ENCODE measurements around the gene SNCA.

SNCA gene

DNA sequence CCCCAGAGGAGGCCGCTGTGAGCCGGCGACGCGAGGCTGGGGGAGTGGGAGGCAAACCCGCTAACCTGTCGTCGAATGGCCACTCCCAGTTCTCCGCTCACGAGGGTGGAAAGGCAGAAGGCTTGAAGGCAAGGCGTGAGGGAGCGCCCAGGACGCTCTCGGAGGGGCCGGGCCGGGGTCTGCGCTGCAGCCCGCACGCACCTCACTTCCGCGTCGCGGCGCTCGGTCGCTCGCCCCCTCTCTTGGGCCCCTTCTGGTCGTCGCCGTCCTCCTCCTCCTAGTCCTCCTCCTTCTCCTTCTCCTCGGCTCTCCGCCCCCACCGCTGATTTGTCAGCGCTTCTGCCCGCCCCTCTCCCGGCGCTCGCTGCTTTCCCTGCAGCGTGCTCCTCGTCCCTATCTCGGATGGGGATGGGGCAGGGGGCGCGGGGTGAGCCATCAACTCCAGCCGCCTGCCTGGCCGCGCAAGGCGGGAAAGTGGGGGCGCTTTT, at the start of gene SNCA:
TSS of gene SNCA (minus strand) at position 265 of the 488 bp plus-strand sequence. CDS start 1,494 bp downstream, outside the sequence.
- no peaks in the 10 kb centered on the region for H3K36me3 ChIP-seq (ENCODE audit: control insufficient read depth in 5 of 5, insufficient read depth in 5 of 5, low read length in 5 of 5)
- peaks cover 9 to 30% (median 26%) of the 10 kb centered on the region in 5 donors for H3K27me3 ChIP-seq (ENCODE audit: control insufficient read depth in 5 of 5, insufficient read depth in 4 of 5, low read length in 5 of 5)
- H3K9ac ChIP-seq (ENCODE audit: low read length in 5 of 5) = peak within 1 kb of the TSS in 4 of 5 donors; percentile 33 to 55 (median 36)
- peaks cover 0 to 23% (median 17%) of the 10 kb centered on the region in 5 donors for H3K4me1 ChIP-seq (ENCODE audit: control insufficient read depth in 5 of 5, insufficient read depth in 5 of 5, low read length in 5 of 5)
- H3K9me3 ChIP-seq (ENCODE audit: control insufficient read depth in 5 of 5, low read length in 5 of 5) = no peaks in the 10 kb centered on the region
- peak within 1 kb of the TSS; percentile 64 to 74 (median 70) for H3K4me3 ChIP-seq (ENCODE audit: low read depth in 1 of 5, low read length in 5 of 5)
- no peak within 1 kb of the TSS for H3K27ac ChIP-seq (ENCODE audit: low read depth, low read length)

DNA sequence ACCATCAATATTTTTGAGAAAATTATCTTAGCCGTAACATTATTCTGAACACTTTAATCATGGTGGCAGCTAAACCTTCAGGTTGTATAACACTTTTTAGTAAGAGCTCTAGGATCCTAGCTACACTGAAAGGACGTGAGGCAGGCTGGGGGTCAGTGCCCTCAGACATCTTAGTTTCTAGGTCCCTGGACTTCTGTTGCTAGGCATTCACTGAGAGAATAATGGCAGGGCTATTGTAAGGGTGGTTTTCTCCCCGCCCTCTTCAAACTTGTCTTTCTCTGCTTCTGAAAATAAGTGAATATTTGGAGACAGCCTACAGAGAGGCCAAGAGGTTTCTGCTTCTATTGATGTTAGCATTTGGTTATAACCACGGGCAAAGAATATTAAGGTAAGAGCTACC, 42.3 kb upstream of the SNCA start:
- H3K9ac ChIP-seq (ENCODE audit: low read length in 5 of 5) = no peak overlapping the region

DNA sequence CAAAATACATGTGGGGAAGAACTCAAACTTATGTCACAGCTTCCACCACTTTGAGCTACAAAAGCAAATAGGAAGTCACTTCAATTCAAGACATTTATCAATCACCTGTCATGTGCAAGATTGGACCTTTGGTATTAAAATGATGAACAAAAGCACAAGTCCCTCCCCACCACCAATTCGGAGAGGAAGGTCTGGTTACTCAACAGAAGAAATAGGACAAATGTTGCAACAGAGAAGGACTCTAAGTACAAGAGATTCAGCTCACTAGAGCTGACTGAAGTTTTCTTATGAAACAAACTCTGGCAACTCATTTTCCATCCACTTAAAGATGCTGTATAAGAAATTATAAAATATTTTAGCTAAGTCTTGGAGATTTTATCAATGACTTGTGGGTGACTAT, 41.6 kb upstream of the SNCA start:
- Histone ChIP-seq H3K9ac (ENCODE audit: low read length in 5 of 5) (no peak overlapping the region), H3K4me3 (ENCODE audit: low read depth in 1 of 5, low read length in 5 of 5) (no peak overlapping the region), H3K4me1 (ENCODE audit: control insufficient read depth in 5 of 5, insufficient read depth in 5 of 5, low read length in 5 of 5) (no peaks in the 10 kb centered on the region), H3K27me3 (ENCODE audit: control insufficient read depth in 5 of 5, insufficient read depth in 4 of 5, low read length in 5 of 5) (peaks cover 0 to 6% (median 0%) of the 10 kb centered on the region in 5 donors), H3K9me3 (ENCODE audit: control insufficient read depth in 5 of 5, low read length in 5 of 5) (no peaks in the 10 kb centered on the region), H3K27ac (ENCODE audit: low read depth, low read length) (no peak overlapping the region), H3K36me3 (ENCODE audit: control insufficient read depth in 5 of 5, insufficient read depth in 5 of 5, low read length in 5 of 5) (no peaks in the 10 kb centered on the region)

More for the DNA sequence above, 42.3 kb upstream of the SNCA start:
- Histone ChIP-seq H3K27ac (ENCODE audit: low read depth, low read length) (no peak overlapping the region), H3K9me3 (ENCODE audit: control insufficient read depth in 5 of 5, low read length in 5 of 5) (no peaks in the 10 kb centered on the region), H3K4me1 (ENCODE audit: control insufficient read depth in 5 of 5, insufficient read depth in 5 of 5, low read length in 5 of 5) (no peaks in the 10 kb centered on the region), H3K4me3 (ENCODE audit: low read depth in 1 of 5, low read length in 5 of 5) (no peak overlapping the region), H3K27me3 (ENCODE audit: control insufficient read depth in 5 of 5, insufficient read depth in 4 of 5, low read length in 5 of 5) (peaks cover 0 to 6% (median 0%) of the 10 kb centered on the region in 5 donors), H3K36me3 (ENCODE audit: control insufficient read depth in 5 of 5, insufficient read depth in 5 of 5, low read length in 5 of 5) (no peaks in the 10 kb centered on the region)

DNA sequence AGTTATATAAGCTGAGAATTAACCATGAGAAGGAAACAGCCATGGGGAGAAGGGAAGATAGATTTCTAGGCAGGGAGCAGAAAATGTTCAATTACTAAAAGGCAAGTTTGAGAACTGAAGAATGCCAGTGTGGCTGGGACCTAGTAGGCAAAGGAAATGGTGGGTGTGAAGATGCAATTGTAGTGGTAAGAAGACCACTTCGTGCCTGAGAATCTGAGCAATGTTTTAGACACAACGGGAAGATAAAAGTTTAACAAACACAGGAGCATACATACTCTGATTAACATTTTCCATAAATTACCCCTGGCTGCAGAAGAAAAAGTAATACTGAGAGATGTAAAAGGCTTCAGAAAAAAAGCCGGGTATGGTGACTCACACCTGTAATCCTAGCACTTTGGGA, 39.6 kb upstream of the SNCA start:
- no peak overlapping the region for H3K27ac ChIP-seq (ENCODE audit: low read depth, low read length)
- no peak overlapping the region for H3K4me3 ChIP-seq (ENCODE audit: low read depth in 1 of 5, low read length in 5 of 5)
- H3K9ac ChIP-seq (ENCODE audit: low read length in 5 of 5) = no peak overlapping the region
- no peaks in the 10 kb centered on the region for H3K4me1 ChIP-seq (ENCODE audit: control insufficient read depth in 5 of 5, insufficient read depth in 5 of 5, low read length in 5 of 5)
- peaks cover 0 to 6% (median 0%) of the 10 kb centered on the region in 5 donors for H3K27me3 ChIP-seq (ENCODE audit: control insufficient read depth in 5 of 5, insufficient read depth in 4 of 5, low read length in 5 of 5)
- no peaks in the 10 kb centered on the region for H3K9me3 ChIP-seq (ENCODE audit: control insufficient read depth in 5 of 5, low read length in 5 of 5)
- no peaks in the 10 kb centered on the region for H3K36me3 ChIP-seq (ENCODE audit: control insufficient read depth in 5 of 5, insufficient read depth in 5 of 5, low read length in 5 of 5)

DNA sequence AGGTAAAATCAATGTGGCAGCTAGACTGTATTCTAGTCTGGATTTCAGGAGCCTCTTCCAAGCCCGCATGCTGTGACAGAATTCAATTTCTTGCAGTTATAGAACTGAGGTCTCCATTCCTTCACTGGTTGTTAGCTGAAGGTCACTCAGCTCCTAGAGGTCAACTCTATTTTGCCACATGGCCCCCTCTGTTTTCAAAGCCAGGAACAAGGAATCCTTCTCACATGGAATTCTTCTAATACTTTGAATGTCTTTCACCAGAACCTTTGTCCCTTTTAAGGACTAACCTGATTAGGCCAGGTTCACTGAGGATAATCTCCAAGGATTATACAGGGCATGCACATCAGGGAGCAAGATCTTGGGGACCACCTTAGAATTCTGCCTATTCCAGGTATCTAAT, 34.2 kb upstream of the SNCA start:
- H3K36me3 ChIP-seq (ENCODE audit: control insufficient read depth in 5 of 5, insufficient read depth in 5 of 5, low read length in 5 of 5) = no peaks in the 10 kb centered on the region
- H3K27ac ChIP-seq (ENCODE audit: low read depth, low read length) = no peak overlapping the region
- no peak overlapping the region for H3K9ac ChIP-seq (ENCODE audit: low read length in 5 of 5)
- no peaks in the 10 kb centered on the region for H3K4me1 ChIP-seq (ENCODE audit: control insufficient read depth in 5 of 5, insufficient read depth in 5 of 5, low read length in 5 of 5)
- no peak overlapping the region for H3K4me3 ChIP-seq (ENCODE audit: low read depth in 1 of 5, low read length in 5 of 5)
- H3K27me3 ChIP-seq (ENCODE audit: control insufficient read depth in 5 of 5, insufficient read depth in 4 of 5, low read length in 5 of 5) = peaks cover 0 to 3% (median 0%) of the 10 kb centered on the region in 5 donors
- no peaks in the 10 kb centered on the region for H3K9me3 ChIP-seq (ENCODE audit: control insufficient read depth in 5 of 5, low read length in 5 of 5)

DNA sequence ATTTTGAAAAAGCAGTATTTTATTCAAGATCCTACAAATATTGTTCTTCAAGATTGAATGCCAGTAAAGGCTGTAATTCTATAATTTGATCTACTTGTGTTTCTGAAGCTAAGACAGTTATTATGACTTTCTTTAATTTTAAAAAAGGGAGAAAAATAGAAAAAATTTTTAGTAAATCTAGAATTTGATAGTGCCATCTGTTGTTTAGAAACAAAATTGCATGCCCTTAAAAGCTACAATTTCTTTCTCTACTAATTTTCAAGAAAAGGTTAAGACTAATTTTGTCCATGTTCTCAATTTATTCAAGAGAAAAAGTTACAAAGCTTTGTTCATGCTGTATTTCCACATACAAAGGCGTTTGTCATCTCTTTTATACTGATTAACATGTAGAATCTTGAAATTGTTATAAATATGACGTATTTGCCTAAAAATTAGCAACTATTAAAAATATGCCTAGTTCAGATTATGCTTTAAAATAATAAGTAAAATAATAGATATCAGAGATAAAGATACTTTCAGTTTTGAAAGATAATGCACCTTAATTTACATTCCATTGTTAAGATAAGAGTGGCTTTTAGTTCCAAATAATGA, 32.1 kb upstream of the SNCA start:
- Histone ChIP-seq H3K9me3 (ENCODE audit: control insufficient read depth in 5 of 5, low read length in 5 of 5) (no peaks in the 10 kb centered on the region), H3K4me1 (ENCODE audit: control insufficient read depth in 5 of 5, insufficient read depth in 5 of 5, low read length in 5 of 5) (no peaks in the 10 kb centered on the region), H3K36me3 (ENCODE audit: control insufficient read depth in 5 of 5, insufficient read depth in 5 of 5, low read length in 5 of 5) (no peaks in the 10 kb centered on the region), H3K9ac (ENCODE audit: low read length in 5 of 5) (no peak overlapping the region), H3K27me3 (ENCODE audit: control insufficient read depth in 5 of 5, insufficient read depth in 4 of 5, low read length in 5 of 5) (no peaks in the 10 kb centered on the region), H3K4me3 (ENCODE audit: low read depth in 1 of 5, low read length in 5 of 5) (no peak overlapping the region), H3K27ac (ENCODE audit: low read depth, low read length) (no peak overlapping the region)

DNA sequence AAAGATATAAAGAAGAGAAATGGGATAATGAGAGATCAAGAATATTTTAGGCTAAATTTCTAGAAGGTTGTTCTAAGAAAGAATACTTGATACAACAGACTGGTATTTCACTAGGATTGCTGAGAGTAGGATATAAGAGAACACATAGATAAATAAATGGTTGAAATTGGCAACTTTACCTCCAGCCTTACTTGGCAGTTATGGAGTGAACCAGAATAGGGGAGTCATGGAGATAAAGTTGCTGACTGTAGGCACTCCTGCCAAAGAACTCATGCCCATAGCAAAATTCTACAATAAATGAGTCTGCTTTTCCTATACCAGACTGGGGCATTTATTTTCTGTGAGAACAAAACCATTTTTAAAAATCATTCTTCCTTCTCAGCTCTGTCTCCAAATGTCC, 31.3 kb upstream of the SNCA start:
- Histone ChIP-seq H3K27me3 (ENCODE audit: control insufficient read depth in 5 of 5, insufficient read depth in 4 of 5, low read length in 5 of 5) (no peaks in the 10 kb centered on the region), H3K4me1 (ENCODE audit: control insufficient read depth in 5 of 5, insufficient read depth in 5 of 5, low read length in 5 of 5) (no peaks in the 10 kb centered on the region), H3K4me3 (ENCODE audit: low read depth in 1 of 5, low read length in 5 of 5) (no peak overlapping the region), H3K36me3 (ENCODE audit: control insufficient read depth in 5 of 5, insufficient read depth in 5 of 5, low read length in 5 of 5) (no peaks in the 10 kb centered on the region), H3K9ac (ENCODE audit: low read length in 5 of 5) (no peak overlapping the region), H3K27ac (ENCODE audit: low read depth, low read length) (no peak overlapping the region), H3K9me3 (ENCODE audit: control insufficient read depth in 5 of 5, low read length in 5 of 5) (no peaks in the 10 kb centered on the region)

DNA sequence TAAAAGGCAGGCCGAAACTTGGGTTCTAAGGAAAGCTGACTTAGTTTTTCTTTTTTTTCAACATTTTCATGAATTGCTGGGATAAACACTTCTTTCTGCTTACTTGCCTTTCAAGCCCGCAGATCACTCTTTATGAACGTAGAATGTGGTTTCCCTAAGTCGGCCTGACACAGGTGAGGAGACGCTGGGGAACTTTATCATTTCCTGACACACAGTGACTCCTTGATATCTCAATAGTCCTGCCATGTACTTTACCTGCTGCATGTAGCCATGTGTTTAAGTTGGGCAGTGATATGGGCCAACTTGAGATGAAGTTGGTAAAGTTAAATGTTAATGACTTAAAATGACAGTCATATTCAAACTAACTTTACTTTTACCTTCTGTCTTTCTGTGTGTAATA, 26.6 kb upstream of the SNCA start:
- Histone ChIP-seq H3K9me3 (ENCODE audit: control insufficient read depth in 5 of 5, low read length in 5 of 5) (no peaks in the 10 kb centered on the region), H3K27me3 (ENCODE audit: control insufficient read depth in 5 of 5, insufficient read depth in 4 of 5, low read length in 5 of 5) (peaks cover 0 to 3% (median 0%) of the 10 kb centered on the region in 5 donors), H3K27ac (ENCODE audit: low read depth, low read length) (no peak overlapping the region), H3K4me1 (ENCODE audit: control insufficient read depth in 5 of 5, insufficient read depth in 5 of 5, low read length in 5 of 5) (no peaks in the 10 kb centered on the region), H3K36me3 (ENCODE audit: control insufficient read depth in 5 of 5, insufficient read depth in 5 of 5, low read length in 5 of 5) (no peaks in the 10 kb centered on the region), H3K9ac (ENCODE audit: low read length in 5 of 5) (no peak overlapping the region), H3K4me3 (ENCODE audit: low read depth in 1 of 5, low read length in 5 of 5) (no peak overlapping the region)

DNA sequence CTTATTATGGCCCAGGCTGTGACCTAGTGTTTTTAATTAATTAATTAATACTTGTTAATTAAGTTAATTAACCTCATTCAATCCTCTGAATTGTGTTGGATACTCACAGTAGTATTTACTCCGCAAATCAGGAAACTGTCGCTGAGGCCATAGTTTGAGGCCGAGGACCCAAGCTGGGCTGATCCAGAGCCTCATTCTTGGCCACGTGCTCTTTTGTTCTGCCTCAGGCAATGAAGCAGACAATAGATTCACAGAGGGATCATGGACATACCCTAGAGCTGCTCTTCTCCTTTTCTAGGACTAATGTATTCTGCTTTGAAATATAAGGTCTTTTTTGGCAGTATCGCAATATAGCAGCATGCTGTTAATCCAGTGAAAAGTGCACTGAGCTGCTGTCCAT, 24.0 kb upstream of the SNCA start:
- H3K9me3 ChIP-seq (ENCODE audit: control insufficient read depth in 5 of 5, low read length in 5 of 5) = no peaks in the 10 kb centered on the region
- H3K4me1 ChIP-seq (ENCODE audit: control insufficient read depth in 5 of 5, insufficient read depth in 5 of 5, low read length in 5 of 5) = no peaks in the 10 kb centered on the region
- peaks cover 0 to 3% (median 0%) of the 10 kb centered on the region in 5 donors for H3K27me3 ChIP-seq (ENCODE audit: control insufficient read depth in 5 of 5, insufficient read depth in 4 of 5, low read length in 5 of 5)
- no peak overlapping the region for H3K27ac ChIP-seq (ENCODE audit: low read depth, low read length)
- H3K36me3 ChIP-seq (ENCODE audit: control insufficient read depth in 5 of 5, insufficient read depth in 5 of 5, low read length in 5 of 5) = no peaks in the 10 kb centered on the region
- no peak overlapping the region for H3K9ac ChIP-seq (ENCODE audit: low read length in 5 of 5)
- H3K4me3 ChIP-seq (ENCODE audit: low read depth in 1 of 5, low read length in 5 of 5) = no peak overlapping the region

DNA sequence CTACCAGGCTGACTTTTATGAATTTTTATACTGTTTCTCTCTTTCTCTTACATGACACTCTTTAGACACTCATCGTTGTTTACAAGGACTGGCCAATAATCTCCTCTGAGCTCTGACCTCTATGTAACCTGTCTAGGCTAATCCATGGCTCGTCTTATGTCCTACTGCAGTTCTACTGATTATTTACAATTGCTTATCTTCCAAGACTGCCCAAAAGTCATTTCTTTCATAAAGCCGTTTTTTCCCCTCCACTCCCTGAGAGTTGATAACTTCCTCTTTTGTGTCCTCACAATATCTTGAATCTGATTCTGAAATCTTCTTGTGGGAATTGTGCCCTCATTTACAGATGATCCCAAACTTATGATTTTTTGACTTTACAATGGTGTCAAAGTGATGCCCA, 18.3 kb upstream of the SNCA start:
- Histone ChIP-seq H3K9ac (ENCODE audit: low read length in 5 of 5) (no peak overlapping the region), H3K9me3 (ENCODE audit: control insufficient read depth in 5 of 5, low read length in 5 of 5) (no peaks in the 10 kb centered on the region), H3K4me3 (ENCODE audit: low read depth in 1 of 5, low read length in 5 of 5) (no peak overlapping the region), H3K36me3 (ENCODE audit: control insufficient read depth in 5 of 5, insufficient read depth in 5 of 5, low read length in 5 of 5) (no peaks in the 10 kb centered on the region), H3K4me1 (ENCODE audit: control insufficient read depth in 5 of 5, insufficient read depth in 5 of 5, low read length in 5 of 5) (no peaks in the 10 kb centered on the region), H3K27me3 (ENCODE audit: control insufficient read depth in 5 of 5, insufficient read depth in 4 of 5, low read length in 5 of 5) (no peaks in the 10 kb centered on the region), H3K27ac (ENCODE audit: low read depth, low read length) (no peak overlapping the region)
